Neural progenitor cell (in vitro differentiated cells): ENCODE results near the gene IFI27. TPM values are rescaled to one million over a fixed set of nuclear protein-coding genes. Genes with fewer than 3 reads are reported as not detected.

ENCODE experiments used
- DNase-seq: peaks from one replicate; pipeline ENCODE4 v3.0.0-alpha.2; 2016; ENCODE audit warnings: low spot score
- H2AFZ ChIP-seq: fragments of 200-600 bp; sonication (generic); replicated peaks from 2 replicates; pipeline ENCODE4 v1.6.1; 2016; ENCODE audit warnings: antibody characterized with exemption
- H3F3A ChIP-seq: fragments of 200-600 bp; sonication (generic); 2 replicates; pipeline ENCODE4 v1.6.1; 2016; ENCODE audit warnings: antibody characterized with exemption, low read depth
- H3K27ac ChIP-seq: fragments of 200-600 bp; sonication (generic); 2 replicates; pipeline ENCODE4 v1.5.1; 2016; ENCODE audit warnings: mild to moderate bottlenecking
- H3K27me3 ChIP-seq: fragments of 200-600 bp; sonication (generic); 2 replicates; pipeline ENCODE4 v1.6.1; 2016; ENCODE audit warnings: mild to moderate bottlenecking, moderate library complexity
- H3K36me3 ChIP-seq: fragments of 200-600 bp; sonication (generic); 2 replicates; pipeline ENCODE4 v1.5.1; 2016
- H3K4me1 ChIP-seq: fragments of 200-600 bp; sonication (generic); 2 replicates; pipeline ENCODE4 v1.6.1; 2016; ENCODE audit warnings: mixed run types
- H3K4me2 ChIP-seq: fragments of 200-600 bp; sonication (generic); 2 replicates; pipeline ENCODE4 v1.6.1; 2016
- H3K4me3 ChIP-seq: fragments of 200-600 bp; sonication (generic); 2 replicates; pipeline ENCODE4 v1.5.1; 2016
- H3K79me2 ChIP-seq: fragments of 200-600 bp; sonication (generic); 2 replicates; pipeline ENCODE4 v1.6.1; 2016; ENCODE audit warnings: low read depth
- H3K9ac ChIP-seq: fragments of 200-600 bp; sonication (generic); 2 replicates; pipeline ENCODE4 v1.6.1; 2016
- H3K9me3 ChIP-seq: fragments of 200-600 bp; sonication (generic); 2 replicates; pipeline ENCODE4 v1.5.1; 2016; ENCODE audit warnings: low read depth
- H4K20me1 ChIP-seq: fragments of 200-600 bp; sonication (generic); 2 replicates; pipeline ENCODE4 v1.6.1; 2016; ENCODE audit warnings: low read depth
- H3K27ac Mint-ChIP-seq: 3 replicates; pipeline ENCODE4 v1.8.0; 2021; ENCODE audit warnings: mixed read lengths
- H3K27me3 Mint-ChIP-seq: 2 replicates; pipeline ENCODE4 v1.8.0; 2022; ENCODE audit warnings: low read depth, mild to moderate bottlenecking, inconsistent platforms, moderate library complexity, mixed read lengths; ENCODE audit not compliant: insufficient read depth
- H3K36me3 Mint-ChIP-seq: 3 replicates; pipeline ENCODE4 v1.8.0; 2021; ENCODE audit warnings: mixed read lengths
- H3K4me1 Mint-ChIP-seq: 3 replicates; pipeline ENCODE4 v1.8.0; 2021; ENCODE audit warnings: mixed read lengths
- H3K4me3 Mint-ChIP-seq: 3 replicates; pipeline ENCODE4 v1.8.0; 2021; ENCODE audit warnings: mild to moderate bottlenecking, moderate library complexity, mixed read lengths
- H3K9me3 Mint-ChIP-seq: 3 replicates; pipeline ENCODE4 v1.8.0; 2020; ENCODE audit warnings: mixed read lengths
- CTCF ChIP-seq: fragments of 200-600 bp; sonication (generic); IDR thresholded peaks from 2 replicates; pipeline ENCODE4 v1.5.1; 2017; ENCODE audit warnings: antibody characterized with exemption, mild to moderate bottlenecking
- EZH2 ChIP-seq: fragments of 200-600 bp; sonication (generic); IDR thresholded peaks from 2 replicates; pipeline ENCODE4 v1.6.1; 2017; ENCODE audit warnings: antibody characterized with exemption, mild to moderate bottlenecking, moderate library complexity
- EZH2phosphoT487 ChIP-seq: fragments of 200-600 bp; sonication (generic); IDR thresholded peaks from 2 replicates; pipeline ENCODE4 v1.6.1; 2017; ENCODE audit warnings: antibody characterized with exemption
- total RNA-seq: library from RNA; depleted of rRNA; stranded (reverse); fragments of >200 nt; gene quantifications from 2 replicates; pipeline ENCODE4 v1.2.3, GENCODE V29; 2015; ENCODE audit warnings: low replicate concordance

Gene IFI27
- total RNA-seq, 1 donor from 2014 or later = 0.69 TPM

DNA sequence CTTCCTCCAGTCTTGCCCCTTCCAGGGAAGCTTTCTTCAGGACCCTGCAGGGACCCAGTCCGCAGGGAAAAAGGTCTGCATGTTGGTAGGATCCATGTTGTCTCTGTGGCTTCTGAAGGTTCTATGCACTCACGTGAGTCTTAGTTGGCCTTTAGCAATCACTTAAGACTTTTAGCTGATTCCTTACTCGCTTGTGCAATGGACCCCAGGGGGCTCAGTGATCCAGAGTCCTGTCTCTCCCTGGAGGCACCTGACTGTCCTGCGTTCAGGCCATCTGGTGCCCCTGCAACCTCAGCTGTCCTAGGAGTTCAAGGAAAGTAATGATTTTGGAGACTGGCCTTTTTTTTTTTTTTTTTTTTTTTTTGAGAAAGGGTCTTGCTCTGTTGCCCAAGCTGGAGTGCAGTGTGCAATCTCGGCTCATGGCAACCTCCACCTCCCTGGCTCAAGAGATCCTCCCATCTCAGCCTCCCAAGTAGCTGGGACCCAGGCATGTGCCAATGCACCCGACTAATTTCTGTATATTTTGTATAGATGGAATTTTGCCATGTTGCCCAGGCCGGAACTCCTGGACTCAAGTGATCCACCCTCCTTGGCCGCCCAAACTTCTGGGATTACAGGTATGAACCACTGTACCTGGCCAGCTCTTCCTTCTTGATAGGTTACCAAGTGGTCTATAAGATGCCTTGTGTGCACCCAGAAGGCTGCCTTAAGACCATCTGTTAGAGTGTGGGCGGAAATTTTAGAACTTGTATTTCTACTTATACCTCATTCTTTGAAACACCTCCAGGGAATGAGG, 14.2 kb downstream of the IFI27 start:
- no peaks in the 10 kb centered on the region for H4K20me1 ChIP-seq
- H3K4me3 ChIP-seq = no peak overlapping the region
- no peak overlapping the region for H2AFZ ChIP-seq
- H3K4me2 ChIP-seq = no peak overlapping the region
- H3K27me3 ChIP-seq = no peaks in the 10 kb centered on the region
- Mint-ChIP-seq H3K27me3 (peaks cover 23% of the 10 kb centered on the region), H3K36me3 (no peaks in the 10 kb centered on the region), H3K9me3 (peaks cover 6% of the 10 kb centered on the region), H3K27ac (no peak overlapping the region), H3K4me1 (peaks cover 8% of the 10 kb centered on the region), H3K4me3 (no peak overlapping the region)
- H3K4me1 ChIP-seq = no peaks in the 10 kb centered on the region
- DNase-seq = no peak
- TF ChIP-seq EZH2phosphoT487 = no peak
- TF ChIP-seq EZH2 = no peak
- TF ChIP-seq CTCF = no peak
- H3K9me3 ChIP-seq = no peaks in the 10 kb centered on the region
- H3K9ac ChIP-seq = no peak overlapping the region
- H3K79me2 ChIP-seq = no peaks in the 10 kb centered on the region
- H3F3A ChIP-seq = peaks cover 9% of the 10 kb centered on the region
- H3K27ac ChIP-seq = no peak overlapping the region
- H3K36me3 ChIP-seq = no peaks in the 10 kb centered on the region

DNA sequence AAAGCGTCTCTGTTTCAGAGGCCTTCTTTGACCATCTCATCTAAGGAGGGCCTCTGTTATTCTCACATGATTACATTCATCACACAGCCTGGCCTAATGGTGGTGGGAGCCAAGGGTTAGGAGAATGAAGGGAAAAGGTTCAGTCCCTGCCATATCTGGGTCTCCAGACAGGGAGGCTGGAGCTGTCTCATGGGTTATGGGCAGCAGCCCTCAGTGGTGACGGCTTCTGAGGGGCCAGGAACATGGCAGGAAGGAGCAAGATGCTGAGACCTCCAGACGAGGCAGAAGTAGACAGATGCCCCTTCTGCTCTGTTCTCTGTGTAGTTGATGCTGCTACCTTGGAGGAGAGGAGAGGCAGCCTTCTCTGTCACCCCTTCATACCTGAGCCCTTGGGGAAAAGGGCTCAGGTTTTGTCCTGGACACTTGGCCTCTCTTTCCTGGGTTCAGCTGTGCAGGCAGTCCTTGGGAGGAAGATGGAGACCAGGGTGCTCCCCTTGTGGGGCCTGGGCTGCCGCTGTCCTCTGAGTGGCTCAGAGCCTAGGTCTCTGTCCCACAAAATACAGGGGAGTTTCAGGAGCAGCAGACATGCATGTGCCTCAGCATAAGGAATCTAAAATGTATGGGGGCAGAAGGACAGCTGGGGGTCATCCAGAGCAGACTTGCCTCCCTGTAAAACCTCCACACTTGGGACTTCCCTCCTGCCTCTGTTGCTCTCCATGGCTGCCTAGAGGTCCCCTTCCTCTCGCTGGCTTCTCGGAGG, 15.3 kb downstream of the IFI27 start:
- no peak for DNase-seq
- no peaks in the 10 kb centered on the region for H3K36me3 Mint-ChIP-seq

DNA sequence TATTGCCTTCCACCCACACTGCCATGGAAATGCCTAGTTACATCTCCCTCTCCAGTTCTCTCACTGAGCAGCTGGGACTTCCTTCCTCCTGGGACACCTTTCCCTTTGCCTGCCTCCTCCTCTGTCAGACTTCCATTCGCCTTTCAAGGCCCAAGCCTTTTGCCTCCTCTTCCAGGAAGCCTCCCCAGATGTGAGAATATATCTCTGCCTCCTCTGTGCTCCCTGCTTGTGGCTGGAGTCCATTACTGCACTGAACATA, 15.8 kb downstream of the IFI27 start:
- Mint-ChIP-seq H3K9me3 (no peaks in the 10 kb centered on the region), H3K27me3 (peaks cover 22% of the 10 kb centered on the region), H3K36me3 (no peaks in the 10 kb centered on the region), H3K27ac (no peak overlapping the region), H3K4me1 (peaks cover 18% of the 10 kb centered on the region), H3K4me3 (no peak overlapping the region)
- Histone ChIP-seq H3K4me3 (no peak overlapping the region), H3K9me3 (no peaks in the 10 kb centered on the region), H3K27me3 (no peaks in the 10 kb centered on the region), H4K20me1 (no peaks in the 10 kb centered on the region), H3K36me3 (no peaks in the 10 kb centered on the region), H3K27ac (no peak overlapping the region), H3K4me1 (peaks cover 4% of the 10 kb centered on the region), H3K4me2 (no peak overlapping the region), H2AFZ (no peak overlapping the region), H3K79me2 (no peaks in the 10 kb centered on the region), H3K9ac (no peak overlapping the region), H3F3A (peaks cover 16% of the 10 kb centered on the region)
- TF ChIP-seq CTCF (no peak), EZH2 (no peak), EZH2phosphoT487 (no peak)
- no peak for DNase-seq

More for the DNA sequence above, 15.3 kb downstream of the IFI27 start:
- Histone ChIP-seq H3K9ac (no peak overlapping the region), H3K27me3 (no peaks in the 10 kb centered on the region), H3K36me3 (no peaks in the 10 kb centered on the region), H3K9me3 (no peaks in the 10 kb centered on the region), H3K27ac (no peak overlapping the region), H3K4me1 (peaks cover 4% of the 10 kb centered on the region), H3K4me3 (no peak overlapping the region), H3K79me2 (no peaks in the 10 kb centered on the region), H3K4me2 (no peak overlapping the region), H2AFZ (no peak overlapping the region), H3F3A (peaks cover 16% of the 10 kb centered on the region), H4K20me1 (no peaks in the 10 kb centered on the region)
- peaks cover 3% of the 10 kb centered on the region for H3K9me3 Mint-ChIP-seq
- peaks cover 18% of the 10 kb centered on the region for H3K4me1 Mint-ChIP-seq
- TF ChIP-seq CTCF (no peak), EZH2 (no peak), EZH2phosphoT487 (no peak)
- H3K4me3 Mint-ChIP-seq = no peak overlapping the region
- H3K27ac Mint-ChIP-seq = no peak overlapping the region
- H3K27me3 Mint-ChIP-seq = peaks cover 25% of the 10 kb centered on the region
